DOHH2 (cell line): ENCODE results near the gene SH3PXD2A.

Experiments used
- H3F3A ChIP-seq: fragments of 200-600 bp; sonication (generic), shearing (Covaris generic); 2 replicates; pipeline ENCODE4 v1.6.0; 2016; ENCODE audit warnings: antibody characterized with exemption, mild to moderate bottlenecking; ENCODE audit not compliant: control insufficient read depth, insufficient read depth
- H3K27ac ChIP-seq: fragments of 200-600 bp; sonication (generic); 2 replicates; pipeline ENCODE4 v1.5.1; 2014; ENCODE audit warnings: low read depth, mild to moderate bottlenecking, low read length, moderate library complexity
- H3K27me3 ChIP-seq: fragments of 200-600 bp; sonication (generic); 2 replicates; pipeline ENCODE4 v1.6.1; 2014; ENCODE audit warnings: mild to moderate bottlenecking, low read length, mixed read lengths; ENCODE audit not compliant: control insufficient read depth
- H3K36me3 ChIP-seq: fragments of 200-600 bp; sonication (generic); 2 replicates; pipeline ENCODE4 v1.6.1; 2014; ENCODE audit warnings: mild to moderate bottlenecking, low read length, moderate library complexity, mixed read lengths; ENCODE audit not compliant: control insufficient read depth
- H3K4me1 ChIP-seq: fragments of 200-600 bp; sonication (generic); 2 replicates; pipeline ENCODE4 v1.6.1; 2014; ENCODE audit warnings: mild to moderate bottlenecking, low read length, mixed read lengths; ENCODE audit not compliant: control insufficient read depth
- H3K4me2 ChIP-seq: fragments of 200-600 bp; sonication (generic); 2 replicates; pipeline ENCODE4 v1.6.0; 2014; ENCODE audit warnings: mild to moderate bottlenecking, low read length, moderate library complexity
- H3K4me3 ChIP-seq: fragments of 200-600 bp; sonication (generic); 2 replicates; pipeline ENCODE4 v1.5.1; 2014; ENCODE audit warnings: mild to moderate bottlenecking, low read length, mixed read lengths
- H3K79me2 ChIP-seq: fragments of 200-600 bp; sonication (generic); 2 replicates; pipeline ENCODE4 v1.6.1; 2014; ENCODE audit warnings: mild to moderate bottlenecking, low read length, mixed read lengths; ENCODE audit not compliant: control insufficient read depth
- H3K9me2 ChIP-seq: fragments of 200-600 bp; sonication (generic); replicated peaks from 2 replicates; pipeline ENCODE4 v1.6.1; 2014; ENCODE audit warnings: mild to moderate bottlenecking, low read length, mixed read lengths; ENCODE audit not compliant: control insufficient read depth
- H3K9me3 ChIP-seq: fragments of 200-600 bp; sonication (generic); 2 replicates; pipeline ENCODE4 v1.6.1; 2014; ENCODE audit warnings: antibody characterized with exemption, low read length, mixed read lengths; ENCODE audit not compliant: control insufficient read depth, insufficient read depth
- H4K20me1 ChIP-seq: fragments of 200-600 bp; sonication (generic); 2 replicates; pipeline ENCODE4 v1.6.0; 2014; ENCODE audit warnings: low read depth, mild to moderate bottlenecking, antibody characterized with exemption, low read length, moderate library complexity; ENCODE audit not compliant: control insufficient read depth, insufficient read depth
- EZH2phosphoT487 ChIP-seq: fragments of 200-600 bp; sonication (generic); IDR thresholded peaks from 2 replicates; pipeline ENCODE4 v1.6.1; 2017; ENCODE audit warnings: borderline replicate concordance, mild to moderate bottlenecking, antibody characterized with exemption, low read length, moderate library complexity, mixed read lengths
- TF ChIP-seq, protein P1 (sequence below): fragments of 200-600 bp; sonication (generic); IDR thresholded peaks from one replicate; pipeline ENCODE4 v1.5.1; 2014; ENCODE audit warnings: antibody characterized with exemption, mild to moderate bottlenecking, low read depth, low read length; ENCODE audit not compliant: poor library complexity, severe bottlenecking

Gene SH3PXD2A

DNA sequence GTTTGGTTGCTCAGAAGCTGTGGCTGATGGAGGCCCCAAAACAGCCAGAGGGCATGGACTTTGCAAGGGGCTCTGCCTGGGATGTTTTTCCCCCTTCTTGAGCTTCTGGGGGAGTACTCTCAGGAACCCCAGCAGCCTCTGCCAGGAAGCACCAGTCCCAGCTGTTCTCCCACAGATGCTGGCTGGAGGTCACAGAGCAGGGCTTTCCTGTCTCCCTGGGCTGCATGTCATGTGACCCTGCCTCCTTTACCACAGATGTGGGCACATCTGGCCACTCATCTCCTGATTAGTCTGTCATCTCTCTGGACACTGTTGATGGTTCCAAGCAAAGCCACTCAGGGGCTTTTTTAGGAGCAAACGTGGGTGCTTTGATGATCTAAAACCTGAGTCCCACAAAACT, 225.2 kb downstream of the SH3PXD2A start:
- H3K4me3 ChIP-seq = no peak overlapping the region
- no peaks in the 10 kb centered on the region for H3K4me1 ChIP-seq
- no peaks in the 10 kb centered on the region for H3F3A ChIP-seq
- H4K20me1 ChIP-seq = no peaks in the 10 kb centered on the region
- TF ChIP-seq, protein P1, sequence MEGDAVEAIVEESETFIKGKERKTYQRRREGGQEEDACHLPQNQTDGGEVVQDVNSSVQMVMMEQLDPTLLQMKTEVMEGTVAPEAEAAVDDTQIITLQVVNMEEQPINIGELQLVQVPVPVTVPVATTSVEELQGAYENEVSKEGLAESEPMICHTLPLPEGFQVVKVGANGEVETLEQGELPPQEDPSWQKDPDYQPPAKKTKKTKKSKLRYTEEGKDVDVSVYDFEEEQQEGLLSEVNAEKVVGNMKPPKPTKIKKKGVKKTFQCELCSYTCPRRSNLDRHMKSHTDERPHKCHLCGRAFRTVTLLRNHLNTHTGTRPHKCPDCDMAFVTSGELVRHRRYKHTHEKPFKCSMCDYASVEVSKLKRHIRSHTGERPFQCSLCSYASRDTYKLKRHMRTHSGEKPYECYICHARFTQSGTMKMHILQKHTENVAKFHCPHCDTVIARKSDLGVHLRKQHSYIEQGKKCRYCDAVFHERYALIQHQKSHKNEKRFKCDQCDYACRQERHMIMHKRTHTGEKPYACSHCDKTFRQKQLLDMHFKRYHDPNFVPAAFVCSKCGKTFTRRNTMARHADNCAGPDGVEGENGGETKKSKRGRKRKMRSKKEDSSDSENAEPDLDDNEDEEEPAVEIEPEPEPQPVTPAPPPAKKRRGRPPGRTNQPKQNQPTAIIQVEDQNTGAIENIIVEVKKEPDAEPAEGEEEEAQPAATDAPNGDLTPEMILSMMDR = no peak
- TF ChIP-seq EZH2phosphoT487 = no peak
- no peak overlapping the region for H3K4me2 ChIP-seq
- no peaks in the 10 kb centered on the region for H3K9me2 ChIP-seq
- no peak overlapping the region for H3K27ac ChIP-seq
- H3K9me3 ChIP-seq = no peaks in the 10 kb centered on the region
- no peaks in the 10 kb centered on the region for H3K27me3 ChIP-seq
- no peaks in the 10 kb centered on the region for H3K79me2 ChIP-seq
- no peaks in the 10 kb centered on the region for H3K36me3 ChIP-seq

DNA sequence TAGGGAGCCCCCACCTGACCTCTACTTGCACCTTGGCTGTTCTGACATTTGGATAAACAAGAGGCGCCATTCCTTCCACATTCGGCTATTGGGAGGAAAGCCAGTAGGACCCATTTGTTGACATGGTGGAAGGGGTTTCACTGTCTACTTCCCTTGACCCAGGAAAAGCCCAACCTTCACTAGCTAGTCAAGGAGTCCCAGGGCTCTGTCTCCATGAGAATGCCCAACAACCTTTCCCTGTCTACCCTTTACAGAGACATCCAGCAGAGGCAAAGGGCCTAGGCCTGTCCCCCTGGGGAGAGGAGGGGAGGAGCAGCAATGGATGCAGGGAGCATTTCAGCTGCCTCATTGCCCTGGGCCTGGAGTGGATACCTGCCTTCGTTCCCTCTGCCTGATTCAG, 225.8 kb downstream of the SH3PXD2A start:
- Histone ChIP-seq H3K4me3 (no peak overlapping the region), H3K9me3 (no peaks in the 10 kb centered on the region), H3F3A (no peaks in the 10 kb centered on the region), H3K9me2 (no peaks in the 10 kb centered on the region), H3K4me1 (no peaks in the 10 kb centered on the region), H3K27me3 (no peaks in the 10 kb centered on the region), H3K79me2 (no peaks in the 10 kb centered on the region), H3K4me2 (no peak overlapping the region), H3K27ac (no peak overlapping the region), H3K36me3 (no peaks in the 10 kb centered on the region), H4K20me1 (no peaks in the 10 kb centered on the region)
- no peak for TF ChIP-seq EZH2phosphoT487
- TF ChIP-seq, protein P1 = no peak

DNA sequence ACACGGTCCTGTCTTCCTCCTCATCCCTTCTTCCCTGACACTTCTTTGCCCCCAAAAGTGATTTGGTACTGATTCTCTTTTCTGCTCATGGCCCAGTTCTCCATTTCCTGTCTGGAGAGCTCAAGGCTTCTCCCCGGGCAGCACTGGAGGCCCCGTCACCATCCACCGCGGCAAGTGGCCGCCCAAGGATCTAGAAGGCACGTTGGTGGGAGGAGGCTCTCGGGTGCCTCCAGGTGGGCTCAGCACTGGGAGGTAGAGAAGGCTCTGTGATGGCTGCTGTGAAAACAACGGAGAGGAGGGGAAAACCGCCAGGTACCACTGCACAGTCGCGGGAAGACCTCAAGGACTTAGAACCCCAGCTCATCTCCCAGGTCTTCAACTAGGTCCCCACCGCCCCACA, 227.5 kb downstream of the SH3PXD2A start:
- Histone ChIP-seq H3K27me3 (no peaks in the 10 kb centered on the region), H4K20me1 (no peaks in the 10 kb centered on the region), H3K4me3 (no peak overlapping the region), H3K9me2 (no peaks in the 10 kb centered on the region), H3K27ac (no peak overlapping the region), H3F3A (no peaks in the 10 kb centered on the region), H3K4me1 (no peaks in the 10 kb centered on the region), H3K4me2 (no peak overlapping the region), H3K9me3 (no peaks in the 10 kb centered on the region), H3K36me3 (no peaks in the 10 kb centered on the region), H3K79me2 (no peaks in the 10 kb centered on the region)
- TF ChIP-seq, protein P1 = no peak
- TF ChIP-seq EZH2phosphoT487 = no peak
